Measurements from ENCODE around the gene PER3. TPM values are rescaled to one million over a fixed set of nuclear protein-coding genes. Genes with fewer than 3 reads are reported as not detected.

PER3 gene
- total and polyA plus RNA-seq, 9 of the 15 experiments (the other 6 are each of a cell fraction or from before 2014, with no cell fraction given) = 11.9 to 22.5 (median 14.6) TPM

DNA sequence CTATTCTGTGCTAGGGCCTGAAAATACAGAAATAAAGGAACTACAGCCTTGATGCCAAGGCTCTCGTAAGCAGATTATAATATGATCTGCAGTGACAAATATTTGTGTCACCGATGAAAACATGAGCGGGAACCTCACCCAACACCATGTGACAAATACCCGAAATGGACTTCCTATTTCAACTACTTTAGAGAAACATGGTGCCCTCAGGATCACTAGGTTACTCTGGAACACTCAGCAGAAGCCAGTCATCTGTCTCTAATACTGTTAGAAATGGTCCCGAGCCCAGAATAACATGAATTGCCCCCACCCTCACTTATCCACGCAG is 13.5 kb upstream of the PER3 start:
- in situ Hi-C loops (cut with MboI) (no loop called here), intact Hi-C loops (cut with micrococcal nuclease) (no loop called here)
- H3K27ac ChIP-seq (ENCODE audit: extremely low read depth, low read depth, low read length) = peak overlapping the region; percentile 82
- H3K9me3 ChIP-seq (replicated peaks; ENCODE audit: control insufficient read depth, insufficient read depth, low read depth, low read length) = no peaks in the 10 kb centered on the region
- ChIA-PET POLR2A (interaction anchor here (0.6 to 1.4 kb wide), 5 partner anchors 10 to 76 kb away, joined by 3 to 5 read pairs (median 4); no protein-coding TSS in a partner anchor), CTCF (ENCODE audit: low intra/inter-chr PET ratio) (no interaction called here)
- no peak for DNase-seq (ENCODE audit: extremely low read depth in 1 of 4, low spot score in 3 of 4)
- TSS peak; percentile 92 for BruUV-seq (replicated peaks)
- H3K4me1 ChIP-seq (replicated peaks in 1 of 2; ENCODE audit: control insufficient read depth in 2 of 2, insufficient read depth in 2 of 2, low read length in 2 of 2) = peaks cover 9 to 17% of the 10 kb centered on the region in 2 experiments
- H3K4me2 ChIP-seq (ENCODE audit: insufficient read depth, low read length) = peak overlapping the region; percentile 99
- FAIRE-seq = peak; percentile 6
- 11% methylated on average over 6 of the region's 6 CpGs for WGBS (ENCODE audit: insufficient coverage, low coverage, missing lambda C conversion rate)
- H3K9me1 ChIP-seq (ENCODE audit: control insufficient read depth, insufficient read depth, low read length) = no peaks in the 10 kb centered on the region
- H2AFZ ChIP-seq (ENCODE audit: low read depth, low read length) = peak overlapping the region; percentile 94
- peaks cover 0 to 4% of the 10 kb centered on the region in 2 experiments; a peak in 2 of 5 replicates for H3K27me3 ChIP-seq (ENCODE audit: control insufficient read depth in 2 of 2, insufficient read depth in 2 of 2, low read length in 2 of 2)
- peak overlapping the region; percentile 90 for H3K4me3 ChIP-seq
- no peaks in the 10 kb centered on the region for H4K20me1 ChIP-seq (replicated peaks; ENCODE audit: control insufficient read depth, insufficient read depth, low read length)
- H3K79me2 ChIP-seq (ENCODE audit: control insufficient read depth, insufficient read depth, low read length) = peaks cover 40% of the 10 kb centered on the region
- peak overlapping the region; percentile 79 to 93 for H3K9ac ChIP-seq (ENCODE audit: insufficient read depth in 1 of 2, low read depth in 2 of 2, low read length in 2 of 2)
- ATAC-seq = no peak
- peaks cover 24% of the 10 kb centered on the region for H3K36me3 ChIP-seq (ENCODE audit: control insufficient read depth, insufficient read depth, low read length)
- TF ChIP-seq MCM7 (IDR thresholded peaks at IDR 0.05) (no peak), MTF1 (CRISPR knock-in tag; IDR thresholded peaks at IDR 0.05; ENCODE audit: borderline replicate concordance) (no peak), RBM25 (IDR thresholded peaks at IDR 0.05; ENCODE audit: low read depth, low read length, severe bottlenecking) (no peak), FOXA1 (IDR thresholded peaks at IDR 0.05; ENCODE audit: borderline replicate concordance) (no peak), WHSC1 (IDR thresholded peaks at IDR 0.05; ENCODE audit: low read length) (no peak), CUX1 (CRISPR knock-in tag; IDR thresholded peaks at IDR 0.05) (no peak), GTF2F1 (IDR thresholded peaks at IDR 0.05; ENCODE audit: low read depth, low read length) (no peak), SPI1 (IDR thresholded peaks at IDR 0.05; ENCODE audit: borderline replicate concordance, low read depth, low read length) (no peak; the same call in 1 of the 2 replicates), HDGF (IDR thresholded peaks at IDR 0.05) (no peak), ZNF217 (CRISPR knock-in tag; IDR thresholded peaks at IDR 0.05) (no peak)
- TF ChIP-seq, protein P1, sequence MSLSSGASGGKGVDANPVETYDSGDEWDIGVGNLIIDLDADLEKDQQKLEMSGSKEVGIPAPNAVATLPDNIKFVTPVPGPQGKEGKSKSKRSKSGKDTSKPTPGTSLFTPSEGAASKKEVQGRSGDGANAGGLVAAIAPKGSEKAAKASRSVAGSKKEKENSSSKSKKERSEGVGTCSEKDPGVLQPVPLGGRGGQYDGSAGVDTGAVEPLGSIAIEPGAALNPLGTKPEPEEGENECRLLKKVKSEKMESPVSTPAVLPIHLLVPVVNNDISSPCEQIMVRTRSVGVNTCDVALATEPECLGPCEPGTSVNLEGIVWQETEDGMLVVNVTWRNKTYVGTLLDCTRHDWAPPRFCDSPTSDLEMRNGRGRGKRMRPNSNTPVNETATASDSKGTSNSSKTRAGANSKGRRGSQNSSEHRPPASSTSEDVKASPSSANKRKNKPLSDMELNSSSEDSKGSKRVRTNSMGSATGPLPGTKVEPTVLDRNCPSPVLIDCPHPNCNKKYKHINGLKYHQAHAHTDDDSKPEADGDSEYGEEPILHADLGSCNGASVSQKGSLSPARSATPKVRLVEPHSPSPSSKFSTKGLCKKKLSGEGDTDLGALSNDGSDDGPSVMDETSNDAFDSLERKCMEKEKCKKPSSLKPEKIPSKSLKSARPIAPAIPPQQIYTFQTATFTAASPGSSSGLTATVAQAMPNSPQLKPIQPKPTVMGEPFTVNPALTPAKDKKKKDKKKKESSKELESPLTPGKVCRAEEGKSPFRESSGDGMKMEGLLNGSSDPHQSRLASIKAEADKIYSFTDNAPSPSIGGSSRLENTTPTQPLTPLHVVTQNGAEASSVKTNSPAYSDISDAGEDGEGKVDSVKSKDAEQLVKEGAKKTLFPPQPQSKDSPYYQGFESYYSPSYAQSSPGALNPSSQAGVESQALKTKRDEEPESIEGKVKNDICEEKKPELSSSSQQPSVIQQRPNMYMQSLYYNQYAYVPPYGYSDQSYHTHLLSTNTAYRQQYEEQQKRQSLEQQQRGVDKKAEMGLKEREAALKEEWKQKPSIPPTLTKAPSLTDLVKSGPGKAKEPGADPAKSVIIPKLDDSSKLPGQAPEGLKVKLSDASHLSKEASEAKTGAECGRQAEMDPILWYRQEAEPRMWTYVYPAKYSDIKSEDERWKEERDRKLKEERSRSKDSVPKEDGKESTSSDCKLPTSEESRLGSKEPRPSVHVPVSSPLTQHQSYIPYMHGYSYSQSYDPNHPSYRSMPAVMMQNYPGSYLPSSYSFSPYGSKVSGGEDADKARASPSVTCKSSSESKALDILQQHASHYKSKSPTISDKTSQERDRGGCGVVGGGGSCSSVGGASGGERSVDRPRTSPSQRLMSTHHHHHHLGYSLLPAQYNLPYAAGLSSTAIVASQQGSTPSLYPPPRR (CRISPR knock-in tag; IDR thresholded peaks at IDR 0.05; ENCODE audit: borderline replicate concordance) = no peak
- TF ChIP-seq, protein P2, sequence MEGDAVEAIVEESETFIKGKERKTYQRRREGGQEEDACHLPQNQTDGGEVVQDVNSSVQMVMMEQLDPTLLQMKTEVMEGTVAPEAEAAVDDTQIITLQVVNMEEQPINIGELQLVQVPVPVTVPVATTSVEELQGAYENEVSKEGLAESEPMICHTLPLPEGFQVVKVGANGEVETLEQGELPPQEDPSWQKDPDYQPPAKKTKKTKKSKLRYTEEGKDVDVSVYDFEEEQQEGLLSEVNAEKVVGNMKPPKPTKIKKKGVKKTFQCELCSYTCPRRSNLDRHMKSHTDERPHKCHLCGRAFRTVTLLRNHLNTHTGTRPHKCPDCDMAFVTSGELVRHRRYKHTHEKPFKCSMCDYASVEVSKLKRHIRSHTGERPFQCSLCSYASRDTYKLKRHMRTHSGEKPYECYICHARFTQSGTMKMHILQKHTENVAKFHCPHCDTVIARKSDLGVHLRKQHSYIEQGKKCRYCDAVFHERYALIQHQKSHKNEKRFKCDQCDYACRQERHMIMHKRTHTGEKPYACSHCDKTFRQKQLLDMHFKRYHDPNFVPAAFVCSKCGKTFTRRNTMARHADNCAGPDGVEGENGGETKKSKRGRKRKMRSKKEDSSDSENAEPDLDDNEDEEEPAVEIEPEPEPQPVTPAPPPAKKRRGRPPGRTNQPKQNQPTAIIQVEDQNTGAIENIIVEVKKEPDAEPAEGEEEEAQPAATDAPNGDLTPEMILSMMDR (IDR thresholded peaks at IDR 0.05 in 2 of 3, conservative IDR thresholded peaks at IDR 0.05 in 1 of 3; ENCODE audit: insufficient read depth in 2 of 3, low read depth in 1 of 3, low read length in 3 of 3) = no peak

Measured in K562 (cell line).